OCI-LY7 (cell line): ENCODE measurements around the gene SYNPO2L.

Source experiments
- CTCF ChIP-seq: fragments of 200-600 bp; sonication (generic); conservative IDR thresholded peaks from 2 replicates; pipeline ENCODE4 v1.5.1; 2014; ENCODE audit warnings: mild to moderate bottlenecking, antibody characterized with exemption, low read length, moderate library complexity, mixed read lengths
- EZH2phosphoT487 ChIP-seq: fragments of 200-600 bp; sonication (generic); IDR thresholded peaks from 2 replicates; pipeline ENCODE4 v1.6.1; 2018; ENCODE audit warnings: low read depth, borderline replicate concordance, mild to moderate bottlenecking, mixed run types, antibody characterized with exemption, low read length, moderate library complexity, mixed read lengths

- TF ChIP-seq CTCF (no peak), EZH2phosphoT487 (no peak)
Observed at GRCh38 chr10:73597346-73597745, 58.5 kb downstream of the SYNPO2L start.
